H1 (cell line): ENCODE data around the gene RTKN2. TPM values are rescaled to one million over a fixed set of nuclear protein-coding genes. Genes with fewer than 3 reads are reported as not detected.

Experiments used
- CTCF ChIA-PET: fragments of 300-600 bp; sonication (Branson Sonifier 250); formaldehyde crosslinking; loops from one replicate; lab custom pipeline; 2021; ENCODE audit not compliant: partially characterized antibody; lab: Charles Lee
- POLR2A ChIA-PET: fragments of 300-600 bp; sonication (Branson Sonifier 250); formaldehyde crosslinking; loops from one replicate; lab custom pipeline; 2021; ENCODE audit warnings: inconsistent platforms; ENCODE audit not compliant: partially characterized antibody; lab: Charles Lee
- DNase-seq, 2 experiments: peaks; one replicate each; pipeline versions ENCODE4 v3.0.0 to v3.0.0-alpha.2; 2010 to 2022; ENCODE audit warnings: low spot score in 2 of 2, low read depth in 1 of 2, mixed read lengths in 1 of 2
- FAIRE-seq: peaks from 2 replicates; lab custom pipeline; 2011; peaks lifted over from hg19 to GRCh38; lab: Jason Lieb, UNC
- H2AFZ ChIP-seq: 2 replicates; pipeline ENCODE4 v1.8.1; 2012; ENCODE audit warnings: low read length, inconsistent platforms
- H2AK5ac ChIP-seq: 2 replicates; pipeline ENCODE4 v1.6.1; 2013; ENCODE audit warnings: low read depth, low read length
- H2BK120ac ChIP-seq: replicated peaks from 2 replicates; pipeline ENCODE3; 2013; ENCODE audit warnings: low read depth, low read length, inconsistent platforms
- H2BK12ac ChIP-seq: 2 replicates; pipeline ENCODE4 v1.6.1; 2013; ENCODE audit warnings: low read depth, low read length
- H2BK15ac ChIP-seq: 2 replicates; pipeline ENCODE4 v1.6.1; 2013; ENCODE audit warnings: low read length
- H2BK20ac ChIP-seq: 2 replicates; pipeline ENCODE4 v1.6.1; 2013; ENCODE audit warnings: low read length
- H2BK5ac ChIP-seq: 2 replicates; pipeline ENCODE4 v1.6.1; 2013; ENCODE audit warnings: low read depth, low read length
- H3K14ac ChIP-seq: 2 replicates; pipeline ENCODE4 v1.6.1; 2013; ENCODE audit warnings: inconsistent platforms; ENCODE audit not compliant: insufficient read length
- H3K18ac ChIP-seq: 2 replicates; pipeline ENCODE4 v1.6.1; 2013; ENCODE audit warnings: low read length; ENCODE audit errors: extremely low read depth
- H3K23ac ChIP-seq: 2 replicates; pipeline ENCODE4 v1.6.1; 2013; ENCODE audit warnings: inconsistent platforms; ENCODE audit not compliant: insufficient read length
- H3K23me2 ChIP-seq: 2 replicates; pipeline ENCODE4 v1.6.1; 2013; ENCODE audit warnings: low read depth, low read length
- H3K27ac ChIP-seq: 2 replicates; pipeline ENCODE4 v1.6.1; 2011; ENCODE audit warnings: low read depth, low read length, inconsistent platforms
- H3K27me3 ChIP-seq, 4 experiments: replicated peaks in 1 of 4; 1 replicate in 1 of 4; 2 replicates in 3 of 4; pipeline versions ENCODE4 v1.6.1 to v1.8.1; 2011 to 2013; ENCODE audit warnings: low read length in 3 of 4, mild to moderate bottlenecking in 3 of 4, inconsistent platforms in 2 of 4, mixed read lengths in 2 of 4, moderate library complexity in 1 of 4; ENCODE audit not compliant: control insufficient read depth in 3 of 4, insufficient read depth in 3 of 4; ENCODE audit errors: extremely low read depth in 1 of 4
- H3K36me3 ChIP-seq, 4 experiments: 2 replicates each; pipeline versions ENCODE4 v1.6.1 to v1.8.1; 2011 to 2013; ENCODE audit warnings: mild to moderate bottlenecking in 4 of 4, low read length in 3 of 4, moderate library complexity in 2 of 4, control low read depth in 1 of 4, inconsistent platforms in 1 of 4; ENCODE audit not compliant: insufficient read depth in 4 of 4, control insufficient read depth in 2 of 4
- H3K4ac ChIP-seq: replicated peaks from 2 replicates; pipeline ENCODE3; 2013; ENCODE audit warnings: low read length, low read depth, mixed read lengths, inconsistent platforms; ENCODE audit not compliant: insufficient read length
- H3K4me1 ChIP-seq, 4 experiments: replicated peaks in 1 of 4; 1 replicate in 1 of 4; 2 replicates in 3 of 4; pipeline versions ENCODE4 v1.6.1 to v1.8.1; 2011 to 2013; ENCODE audit warnings: low read length in 3 of 4, inconsistent platforms in 2 of 4, mixed read lengths in 1 of 4; ENCODE audit not compliant: insufficient read depth in 4 of 4, control insufficient read depth in 3 of 4
- H3K4me2 ChIP-seq, 2 experiments: 2 replicates each; pipeline versions ENCODE4 v1.6.1 to v1.8.1; 2011 to 2013; ENCODE audit warnings: low read depth in 2 of 2, low read length in 2 of 2, control low read depth in 1 of 2, inconsistent platforms in 1 of 2, mild to moderate bottlenecking in 1 of 2; ENCODE audit not compliant: insufficient read depth in 1 of 2
- H3K4me3 ChIP-seq, 4 experiments: fragments of 200-600, 300-600 bp in 1 of 4; sonication (generic), shearing (Covaris generic), sonication (Bioruptor Twin) in 1 of 4; 2 replicates each; pipeline versions ENCODE4 v1.5.1 to v1.8.1; 2011 to 2016; ENCODE audit warnings: low read length in 4 of 4, low read depth in 3 of 4, control low read depth in 2 of 4, inconsistent platforms in 2 of 4, mild to moderate bottlenecking in 2 of 4, mixed read lengths in 1 of 4, moderate library complexity in 1 of 4; ENCODE audit not compliant: insufficient read depth in 2 of 4; ENCODE audit errors: extremely low read depth in 1 of 4
- H3K56ac ChIP-seq: replicated peaks from 2 replicates; pipeline ENCODE3; 2013; ENCODE audit warnings: low read depth, mild to moderate bottlenecking, mixed read lengths, low read length, inconsistent platforms; ENCODE audit not compliant: insufficient read length
- H3K79me1 ChIP-seq: 2 replicates; pipeline ENCODE4 v1.6.1; 2013; ENCODE audit warnings: low read depth, low read length, control low read depth
- H3K79me2 ChIP-seq, 2 experiments: 2 replicates each; pipeline versions ENCODE4 v1.6.1 to v1.8.1; 2012 to 2013; ENCODE audit warnings: low read length in 2 of 2, mild to moderate bottlenecking in 2 of 2, inconsistent platforms in 1 of 2; ENCODE audit not compliant: insufficient read depth in 2 of 2, control insufficient read depth in 1 of 2
- H3K9ac ChIP-seq, 4 experiments: replicated peaks in 1 of 4; 1 replicate in 1 of 4; 2 replicates in 3 of 4; pipeline versions ENCODE4 v1.6.1 to v1.8.1; 2011 to 2013; ENCODE audit warnings: low read depth in 3 of 4, low read length in 3 of 4, control low read depth in 2 of 4, mild to moderate bottlenecking in 2 of 4, moderate library complexity in 2 of 4, inconsistent platforms in 1 of 4; ENCODE audit errors: extremely low read depth in 1 of 4
- H3K9me3 ChIP-seq, 2 experiments: 2 replicates each; pipeline versions ENCODE4 v1.6.1 to v1.8.1; 2012 to 2013; ENCODE audit warnings: mild to moderate bottlenecking in 2 of 2, moderate library complexity in 2 of 2, control low read depth in 1 of 2, inconsistent platforms in 1 of 2, low read depth in 1 of 2, low read length in 1 of 2, mixed read lengths in 1 of 2; ENCODE audit not compliant: insufficient read depth in 2 of 2
- H4K20me1 ChIP-seq, 2 experiments: replicated peaks in 1 of 2; 2 replicates each; pipeline versions ENCODE3 to v1.8.1; 2011 to 2013; ENCODE audit warnings: inconsistent platforms in 2 of 2, low read length in 2 of 2, mild to moderate bottlenecking in 1 of 2; ENCODE audit not compliant: insufficient read depth in 2 of 2, control insufficient read depth in 1 of 2
- H4K5ac ChIP-seq: 2 replicates; pipeline ENCODE4 v1.6.1; 2013; ENCODE audit warnings: low read length, low read depth, mixed read lengths, inconsistent platforms; ENCODE audit not compliant: insufficient read length
- H4K8ac ChIP-seq: 2 replicates; pipeline ENCODE4 v1.8.0; 2013; ENCODE audit warnings: mild to moderate bottlenecking, moderate library complexity, low read length, inconsistent platforms; ENCODE audit not compliant: insufficient read depth; ENCODE audit errors: extremely low read depth
- H4K91ac ChIP-seq: replicated peaks from 2 replicates; pipeline ENCODE3; 2013; ENCODE audit warnings: low read length, mixed read lengths, inconsistent platforms; ENCODE audit not compliant: insufficient read length
- CBX5 ChIP-seq: fragments of 300-800, 300-1000 bp; sonication (generic); IDR thresholded peaks from 2 replicates; pipeline ENCODE4 v1.7.1; 2016; ENCODE audit warnings: antibody characterized with exemption, low read length, low read depth
- CEBPB ChIP-seq: IDR thresholded peaks from 2 replicates; pipeline ENCODE4 v1.6.1; 2012; ENCODE audit warnings: low read depth, low read length
- CTBP2 ChIP-seq: IDR thresholded peaks from 2 replicates; pipeline ENCODE4 v1.7.0; 2011; ENCODE audit warnings: borderline replicate concordance, mild to moderate bottlenecking, moderate library complexity, mixed read lengths, low read length; ENCODE audit not compliant: insufficient read depth, insufficient read length
- EZH2 ChIP-seq: fragments of 200-600 bp; sonication (generic); IDR thresholded peaks from 2 replicates; pipeline ENCODE4 v1.7.1; 2012; ENCODE audit warnings: low read depth, mild to moderate bottlenecking, moderate library complexity, low read length, inconsistent platforms; ENCODE audit not compliant: severe bottlenecking
- SIRT6 ChIP-seq: IDR thresholded peaks from one replicate; pipeline ENCODE4 v1.7.1; 2012; ENCODE audit warnings: low read length, inconsistent platforms
- SRF ChIP-seq: IDR thresholded peaks from 2 replicates; pipeline ENCODE4 v1.6.1; 2011; ENCODE audit warnings: mild to moderate bottlenecking, low read depth, low read length, moderate library complexity
- SUZ12 ChIP-seq: fragments of 200-600 bp; sonication (generic); IDR thresholded peaks from 2 replicates; pipeline ENCODE4 v1.6.1; 2012; ENCODE audit warnings: mild to moderate bottlenecking, inconsistent platforms, low read length, moderate library complexity, mixed read lengths
- TBP ChIP-seq: IDR thresholded peaks from 2 replicates; pipeline ENCODE4 v1.6.1; 2011; ENCODE audit warnings: low read depth, low read length, improper control_type of control experiment
- WGBS, 2 experiments: shearing (Covaris generic) in 1 of 2; methylation state at CpG; one replicate each; pipeline versions ENCODE4 v1.1.6 to v1.1.7; 2013 to 2015; ENCODE audit warnings: low lambda C conversion rate in 2 of 2, mixed read lengths in 2 of 2, inconsistent platforms in 1 of 2, low coverage in 1 of 2, missing lambda C conversion rate in 1 of 2; ENCODE audit not compliant: insufficient replicate concordance in 2 of 2, insufficient coverage in 1 of 2, insufficient read length in 1 of 2; ENCODE audit errors: extremely low coverage in 1 of 2, missing lambda C conversion rate in 1 of 2; 5-methylcytosine and 5-hydroxymethylcytosine counted together
- polyA plus RNA-seq, 7 experiments: library from polyadenylated mRNA; depleted of rRNA in 3 of 7; stranded (reverse) in 5 of 7; unstranded in 2 of 7; fragments of >200 nt in 5 of 7; fragments of 200-250 nt in 2 of 7; gene quantifications; 1 replicate in 5 of 7; 2 replicates in 1 of 7; 4 replicates in 1 of 7; pipeline versions ENCODE4 v1.2.1 to v1.2.3, GENCODE V29; 2011 to 2013; ENCODE audit warnings: missing spikeins in 2 of 7, mixed read lengths in 2 of 7
- total RNA-seq: library from RNA; stranded (reverse); fragmentation: NEBNext Ultra II Directional; extraction: Animal tissue kit (Norgen Biotek cat#: 25700); gene quantifications from 2 replicates; pipeline ENCODE4 v1.2.1, GENCODE V29; 2021

RTKN2 gene
- total and polyA plus RNA-seq, 2 of the 8 experiments (the other 6 are each of a cell fraction or from before 2014, with no cell fraction given), result 5.1 to 24.6 TPM

DNA sequence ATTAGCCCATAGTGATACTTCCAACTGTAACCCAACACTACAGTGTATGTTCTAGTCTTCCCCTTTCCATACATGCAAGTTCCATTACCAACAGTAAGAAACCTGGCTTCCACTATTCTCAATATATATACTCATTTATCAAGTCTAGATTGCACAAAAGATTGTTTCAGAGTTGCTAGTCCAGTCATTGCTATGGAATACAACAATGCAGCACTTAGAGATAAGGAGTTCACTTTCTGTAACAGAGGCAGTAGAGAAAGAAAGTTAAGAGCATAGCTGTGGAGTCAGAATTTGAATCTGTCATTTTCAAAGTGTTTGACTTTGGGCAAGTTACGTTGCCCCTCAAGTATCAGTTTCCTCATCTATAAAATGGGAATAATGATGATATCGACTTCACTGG is 90.1 kb downstream of the RTKN2 start:
- no peaks in the 10 kb centered on the region for H3K36me3 ChIP-seq
- no peaks in the 10 kb centered on the region for H3K4me1 ChIP-seq
- no peak overlapping the region for H2AFZ ChIP-seq
- no peaks in the 10 kb centered on the region for H3K27me3 ChIP-seq
- no peak overlapping the region for H3K9ac ChIP-seq
- POLR2A ChIA-PET, result no interaction called here
- TF ChIP-seq CTBP2, result no peak
- no peak for TF ChIP-seq SRF
- no peak for TF ChIP-seq CEBPB
- no peak for TF ChIP-seq EZH2
- no peak for TF ChIP-seq SIRT6
- no peak for TF ChIP-seq SUZ12
- no peak for TF ChIP-seq CBX5
- TF ChIP-seq TBP, result no peak
- TF ChIP-seq, all 59 proteins: peak for 0
- Histone ChIP-seq H2BK12ac (no peak overlapping the region), H3K79me1 (no peaks in the 10 kb centered on the region), H3K56ac (no peak overlapping the region), H4K91ac (no peak overlapping the region), H3K27ac (no peak overlapping the region), H2BK20ac (no peak overlapping the region), H3K4me2 (no peak overlapping the region), H3K23me2 (no peaks in the 10 kb centered on the region), H2AK5ac (no peak overlapping the region), H3K79me2 (no peaks in the 10 kb centered on the region), H3K4me3 (no peak overlapping the region), H4K20me1 (no peaks in the 10 kb centered on the region), H4K5ac (no peak overlapping the region), H4K8ac (no peak overlapping the region), H2BK120ac (no peak overlapping the region), H3K23ac (no peak overlapping the region), H3K4ac (no peak overlapping the region), H3K14ac (no peak overlapping the region), H2BK5ac (no peak overlapping the region), H2BK15ac (no peak overlapping the region), H3K18ac (no peak overlapping the region), H3K9me3 (no peaks in the 10 kb centered on the region)
- FAIRE-seq (no peak), DNase-seq (no peak)
- CTCF ChIA-PET, result interaction anchor here (1.8 kb wide), 1 partner anchor 86 kb away, joined by 4 read pairs; no protein-coding TSS in a partner anchor
- 91% methylated on average over 2 of the region's 2 CpGs; no CpG with 5 or more reads in 1 of the 2 experiments for WGBS, 2 experiments
